KOPT-K1 (cell line): ENCODE results near the gene IQGAP2.

Experiments
- H3K27ac ChIP-seq: fragments of 200-600 bp; sonication (generic); 2 replicates; pipeline ENCODE4 v1.5.1; 2016; ENCODE audit warnings: antibody characterized with exemption, mild to moderate bottlenecking, low read depth, low read length; ENCODE audit not compliant: poor library complexity, severe bottlenecking
- H3K36me3 ChIP-seq: fragments of 200-600 bp; sonication (generic); 2 replicates; pipeline ENCODE4 v1.5.1; 2017; ENCODE audit warnings: antibody characterized with exemption, mild to moderate bottlenecking, low read length, moderate library complexity; ENCODE audit not compliant: insufficient read depth
- H3K9me3 ChIP-seq: fragments of 200-600 bp; sonication (generic); 2 replicates; pipeline ENCODE4 v1.5.1; 2017; ENCODE audit warnings: antibody characterized with exemption, low read length, mild to moderate bottlenecking; ENCODE audit not compliant: insufficient read depth, poor library complexity, severe bottlenecking

IQGAP2 gene

DNA sequence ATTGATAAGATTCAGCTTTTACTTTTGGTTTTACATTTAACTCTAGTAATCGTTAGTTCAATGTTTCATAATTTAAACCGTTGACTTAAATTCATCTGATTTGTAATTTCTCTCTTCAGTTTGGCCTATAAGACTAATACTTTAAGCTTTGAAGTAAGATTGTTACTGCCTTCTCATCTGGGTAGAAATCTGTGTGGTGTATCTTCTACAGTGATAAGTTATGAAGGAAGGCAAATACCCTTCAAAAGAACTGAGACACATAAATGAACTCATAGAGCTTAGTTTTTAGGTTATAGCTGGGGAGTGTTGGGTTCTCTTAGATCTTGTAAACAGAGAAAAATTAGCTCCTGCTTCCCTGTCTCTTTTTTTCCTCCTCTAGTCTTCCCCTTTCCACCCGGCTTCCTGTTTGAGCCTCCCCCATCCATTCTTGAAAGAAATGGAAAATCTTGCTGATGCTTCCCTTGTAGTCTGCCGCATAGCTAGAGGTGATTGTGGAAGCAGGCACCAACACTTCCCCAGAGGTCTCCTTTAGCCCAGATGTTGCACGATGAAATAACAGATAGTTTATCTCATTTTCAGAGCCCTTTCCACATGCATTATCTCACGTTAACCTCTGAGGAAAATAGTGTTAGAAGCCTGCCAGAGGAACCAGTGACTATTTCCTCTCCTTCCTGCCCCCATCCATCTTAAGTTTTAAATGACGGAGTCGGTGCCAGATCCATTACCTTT, 222.2 kb downstream of the IQGAP2 start:
- no peaks in the 10 kb centered on the region for H3K9me3 ChIP-seq
- no peaks in the 10 kb centered on the region for H3K36me3 ChIP-seq
- peak overlapping the region; percentile 87 for H3K27ac ChIP-seq

DNA sequence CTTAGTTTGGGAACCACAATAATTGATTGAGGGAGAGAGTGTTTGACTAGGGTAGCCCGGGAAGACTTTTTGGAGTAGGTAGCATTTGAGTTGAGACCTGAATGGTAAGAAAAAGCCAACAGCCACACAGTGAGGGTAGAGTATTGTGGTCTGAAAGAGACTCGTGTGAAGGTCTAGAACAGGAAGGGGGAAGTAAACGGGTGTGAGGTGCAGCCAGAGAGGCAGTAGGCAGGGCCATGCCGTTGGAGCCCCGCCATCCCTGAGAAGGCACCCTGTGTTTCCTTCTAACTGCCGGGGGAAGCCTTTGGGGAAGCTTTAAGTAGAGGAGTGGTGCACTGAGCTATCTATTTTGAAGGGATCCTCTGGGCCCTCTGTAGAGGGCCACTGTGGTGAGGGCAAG, 223.7 kb downstream of the IQGAP2 start:
- Histone ChIP-seq H3K36me3 (peaks cover 6% of the 10 kb centered on the region; the same call in 1 of the 2 replicates), H3K27ac (peak overlapping the region; percentile 87), H3K9me3 (no peaks in the 10 kb centered on the region)

GRCh38 chr5:76634661-76635060, 231.6 kb downstream of the IQGAP2 start:
- peaks cover 81% of the 10 kb centered on the region for H3K36me3 ChIP-seq
- no peaks in the 10 kb centered on the region for H3K9me3 ChIP-seq

GRCh38 chr5:76637490-76637889, 234.4 kb downstream of the IQGAP2 start:
- no peaks in the 10 kb centered on the region for H3K9me3 ChIP-seq
- peaks cover 94% of the 10 kb centered on the region for H3K36me3 ChIP-seq
- H3K27ac ChIP-seq: no peak overlapping the region

More at GRCh38 chr5:76634661-76635060, 231.6 kb downstream of the IQGAP2 start:
- H3K27ac ChIP-seq: no peak overlapping the region

DNA sequence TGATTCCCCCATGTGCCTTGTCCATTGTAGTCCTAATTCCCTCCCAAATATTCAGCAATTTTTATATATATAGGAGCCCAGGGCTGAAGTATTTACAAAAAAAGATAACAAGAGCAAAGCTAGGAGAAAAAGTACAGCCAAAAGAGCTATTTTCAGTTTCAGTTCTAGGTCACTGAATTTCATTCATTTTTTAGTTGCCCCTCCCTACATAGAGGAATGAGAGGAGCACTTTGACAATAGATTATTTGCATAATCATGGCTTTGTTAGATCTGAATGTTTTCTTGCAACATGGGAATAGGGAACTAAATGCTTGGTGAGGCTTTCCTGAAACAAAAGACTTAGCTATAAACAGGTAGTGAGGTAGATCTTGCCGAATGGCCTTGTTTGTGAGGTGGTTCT, 235.4 kb downstream of the IQGAP2 start:
- Histone ChIP-seq H3K9me3 (no peaks in the 10 kb centered on the region), H3K36me3 (peaks cover 96% of the 10 kb centered on the region), H3K27ac (peak overlapping the region; percentile 17)

DNA sequence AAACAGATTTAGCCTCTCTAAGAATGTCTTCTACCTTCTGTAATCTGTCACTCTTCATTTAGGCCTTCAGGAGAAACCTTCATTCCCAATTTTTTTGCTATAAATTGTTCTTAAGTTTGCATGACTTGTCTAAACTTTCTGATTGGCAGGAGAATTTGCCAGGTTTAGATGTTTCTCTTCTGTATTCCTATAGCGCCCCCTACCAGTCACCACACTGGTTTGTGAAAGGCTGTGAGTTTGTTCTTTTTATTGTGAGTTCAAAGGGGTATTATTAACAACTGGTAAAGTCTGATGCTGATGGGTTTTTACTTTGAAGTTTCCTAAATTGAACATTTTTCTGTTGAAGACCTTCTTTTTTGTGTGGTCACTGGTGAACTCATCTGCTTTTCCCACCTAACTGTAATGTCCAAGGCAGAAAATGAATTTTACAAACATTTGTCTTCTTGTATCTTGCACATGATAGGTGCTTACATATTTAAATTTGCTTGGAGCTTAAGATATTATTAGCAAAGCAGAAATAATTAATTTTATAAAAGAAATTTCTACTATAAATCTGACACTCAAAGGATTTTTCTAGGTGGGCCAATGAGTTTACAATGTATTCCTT, 238.5 kb downstream of the IQGAP2 start:
- Histone ChIP-seq H3K27ac (no peak overlapping the region), H3K36me3 (peaks cover 92% of the 10 kb centered on the region), H3K9me3 (no peaks in the 10 kb centered on the region)

- H3K36me3 ChIP-seq: peaks cover 91% of the 10 kb centered on the region
- no peak overlapping the region for H3K27ac ChIP-seq
- peaks cover 5% of the 10 kb centered on the region for H3K9me3 ChIP-seq
Measured at GRCh38 chr5:76642390-76643040, 239.4 kb downstream of the IQGAP2 start.

- Histone ChIP-seq H3K36me3 (peaks cover 91% of the 10 kb centered on the region), H3K9me3 (peaks cover 13% of the 10 kb centered on the region), H3K27ac (no peak overlapping the region)
Measured at GRCh38 chr5:76643371-76643770, 240.3 kb downstream of the IQGAP2 start.

DNA sequence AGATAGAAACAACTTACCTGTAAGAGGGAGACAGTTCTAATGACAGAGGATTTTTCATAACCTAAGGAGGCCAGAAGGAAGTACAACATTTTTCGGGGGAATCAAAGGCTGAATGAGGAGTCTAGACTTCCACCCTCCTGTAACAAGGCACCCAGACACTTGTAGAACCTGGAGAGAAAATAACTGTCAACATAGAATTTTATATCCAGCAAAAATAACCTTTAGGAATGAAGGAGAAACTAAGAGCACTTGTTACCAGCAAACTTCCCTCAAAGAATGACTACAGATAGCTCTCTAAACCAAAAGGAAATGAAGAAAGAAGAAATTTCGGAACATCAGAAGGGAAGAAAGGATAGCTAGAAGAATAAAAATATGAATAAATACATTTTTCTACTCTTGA, 246.1 kb downstream of the IQGAP2 start:
- Histone ChIP-seq H3K27ac (no peak overlapping the region), H3K36me3 (peaks cover 80% of the 10 kb centered on the region), H3K9me3 (peaks cover 31% of the 10 kb centered on the region)

DNA sequence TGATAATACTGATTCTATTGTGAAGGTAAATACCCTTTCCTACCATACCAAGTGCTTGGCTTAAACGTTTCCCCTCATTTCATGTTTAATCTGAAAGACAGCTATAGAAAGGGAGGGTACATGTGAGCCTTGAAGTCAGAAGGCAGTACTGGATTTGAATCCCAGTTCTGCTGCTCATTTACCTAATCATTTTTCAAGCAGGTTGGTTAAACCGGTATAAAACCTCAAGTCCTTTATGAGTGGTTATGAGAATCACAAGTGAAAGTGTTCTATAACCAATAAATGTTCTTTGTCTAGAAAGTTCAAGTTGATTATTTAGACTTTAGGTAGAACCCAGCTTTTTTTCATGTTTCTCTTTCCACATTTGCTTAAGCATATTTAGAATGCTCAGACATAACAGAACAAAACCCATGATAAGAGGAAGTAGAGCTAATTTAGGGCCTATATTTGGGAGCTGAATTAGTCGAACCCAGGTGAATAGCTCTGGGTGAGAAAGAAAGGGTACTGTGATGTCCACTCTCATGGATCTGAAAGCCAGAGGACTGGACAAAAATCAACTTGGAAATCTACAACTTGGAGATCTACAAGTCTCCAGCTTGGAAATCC, 249.8 kb downstream of the IQGAP2 start:
- Histone ChIP-seq H3K27ac (no peak overlapping the region), H3K9me3 (peaks cover 23% of the 10 kb centered on the region), H3K36me3 (peaks cover 86% of the 10 kb centered on the region)

GRCh38 chr5:76657091-76657490, 254.0 kb downstream of the IQGAP2 start:
- H3K27ac ChIP-seq: no peak overlapping the region
- H3K9me3 ChIP-seq: no peaks in the 10 kb centered on the region
- H3K36me3 ChIP-seq: peaks cover 92% of the 10 kb centered on the region

DNA sequence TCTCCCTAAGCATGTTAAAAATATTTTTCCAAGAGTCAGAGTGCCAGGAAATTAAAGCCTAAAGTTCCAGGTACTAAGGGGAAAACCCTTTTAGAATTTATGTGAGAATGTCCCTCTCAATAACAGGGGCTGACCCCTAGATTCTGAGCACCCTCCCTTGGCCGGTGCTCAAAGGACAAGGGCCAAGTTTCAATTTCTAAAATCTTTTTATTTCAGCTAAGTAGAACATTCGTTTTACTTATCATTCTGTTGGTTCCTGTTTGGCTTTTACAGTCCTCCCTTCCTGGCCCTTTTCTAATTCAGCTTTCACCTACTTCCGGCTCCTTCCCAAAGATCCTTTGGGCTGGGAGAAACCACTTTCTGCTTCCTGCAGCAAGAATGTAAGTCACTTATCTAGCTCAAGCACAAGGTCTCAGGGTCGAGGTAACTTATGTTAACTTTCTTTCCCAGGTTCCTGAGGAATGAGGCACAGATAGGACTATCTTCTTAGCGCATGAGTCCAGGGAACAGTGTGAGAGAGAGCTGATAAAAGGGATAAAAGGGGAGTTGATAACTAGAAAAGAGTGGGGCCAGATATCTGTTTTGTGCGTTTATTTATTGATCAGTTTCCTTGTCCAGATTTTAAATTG, 254.7 kb downstream of the IQGAP2 start:
- Histone ChIP-seq H3K9me3 (no peaks in the 10 kb centered on the region), H3K36me3 (peaks cover 92% of the 10 kb centered on the region), H3K27ac (no peak overlapping the region)

DNA sequence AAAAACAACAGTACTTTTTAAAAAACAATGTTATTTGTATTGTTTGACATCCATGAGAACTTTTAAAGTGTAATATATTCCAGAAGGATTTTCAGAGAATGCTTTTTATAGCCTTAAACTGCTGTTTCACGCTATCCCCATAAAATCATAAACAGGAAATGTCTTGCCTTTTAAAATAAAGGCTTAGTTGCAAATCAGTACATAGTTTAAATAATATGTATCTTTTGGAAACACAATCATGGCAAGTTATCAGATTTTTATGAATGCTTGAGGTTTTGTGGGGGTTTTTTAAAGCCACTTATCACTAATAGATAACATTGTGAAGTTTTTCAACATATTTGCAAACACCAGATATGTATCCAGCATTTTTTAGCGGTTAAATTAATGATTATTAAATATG, 257.3 kb downstream of the IQGAP2 start:
- no peaks in the 10 kb centered on the region for H3K9me3 ChIP-seq
- H3K36me3 ChIP-seq: peaks cover 99% of the 10 kb centered on the region
- H3K27ac ChIP-seq: no peak overlapping the region

DNA sequence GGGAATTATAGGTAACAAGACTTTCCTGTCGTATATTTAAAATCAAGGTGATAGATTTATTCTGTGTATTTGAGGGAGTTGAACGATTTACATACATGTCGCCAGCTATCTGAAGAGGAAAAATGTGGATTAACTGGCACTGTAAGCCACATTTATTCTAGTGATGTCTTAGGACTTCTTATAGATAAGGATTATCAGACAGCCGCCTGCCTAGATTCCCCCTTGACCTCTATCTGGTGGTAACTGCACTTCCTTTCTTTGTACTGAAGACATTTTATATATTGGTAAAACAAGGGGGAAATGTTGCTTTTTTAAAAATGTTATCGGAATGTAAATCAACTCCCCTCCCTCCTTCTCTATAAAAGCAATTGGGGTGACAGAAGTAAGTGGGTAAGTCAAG, 259.4 kb downstream of the IQGAP2 start:
- H3K9me3 ChIP-seq: no peaks in the 10 kb centered on the region
- peaks cover 99% of the 10 kb centered on the region for H3K36me3 ChIP-seq

DNA sequence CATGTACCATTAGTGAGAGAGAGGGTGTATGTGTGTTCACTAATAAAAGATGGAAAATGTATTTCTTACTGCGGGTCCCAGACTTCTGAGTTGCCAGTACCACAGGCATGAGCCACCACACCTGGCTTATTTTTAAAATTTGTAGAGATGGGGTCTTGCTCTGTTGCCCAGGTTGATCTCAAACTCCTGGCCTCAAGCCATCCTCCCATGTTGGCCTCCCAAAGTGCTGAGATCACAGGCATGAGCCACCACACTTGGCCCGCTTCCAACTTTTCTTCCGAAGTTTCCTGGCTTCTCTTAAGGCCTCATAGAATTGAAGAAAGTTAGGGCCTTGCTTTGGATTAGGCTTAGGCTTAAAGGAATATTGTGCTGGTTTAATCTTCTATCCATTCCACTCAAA, 260.5 kb downstream of the IQGAP2 start:
- H3K36me3 ChIP-seq: peaks cover 94% of the 10 kb centered on the region

More for the DNA sequence above, 259.4 kb downstream of the IQGAP2 start:
- no peak overlapping the region for H3K27ac ChIP-seq

More for the DNA sequence above, 260.5 kb downstream of the IQGAP2 start:
- H3K9me3 ChIP-seq: no peaks in the 10 kb centered on the region
- no peak overlapping the region for H3K27ac ChIP-seq
